AG20443 (cell line): ENCODE measurements around the gene IFITM10.
A peak's percentile ranks its signal among the peaks of the same experiment; 100 is the strongest.

Source experiments
- DNase-seq: peaks from one replicate; pipeline ENCODE4 v3.0.0; 2012; ENCODE audit warnings: low spot score, mixed read lengths

The IFITM10 gene

DNA sequence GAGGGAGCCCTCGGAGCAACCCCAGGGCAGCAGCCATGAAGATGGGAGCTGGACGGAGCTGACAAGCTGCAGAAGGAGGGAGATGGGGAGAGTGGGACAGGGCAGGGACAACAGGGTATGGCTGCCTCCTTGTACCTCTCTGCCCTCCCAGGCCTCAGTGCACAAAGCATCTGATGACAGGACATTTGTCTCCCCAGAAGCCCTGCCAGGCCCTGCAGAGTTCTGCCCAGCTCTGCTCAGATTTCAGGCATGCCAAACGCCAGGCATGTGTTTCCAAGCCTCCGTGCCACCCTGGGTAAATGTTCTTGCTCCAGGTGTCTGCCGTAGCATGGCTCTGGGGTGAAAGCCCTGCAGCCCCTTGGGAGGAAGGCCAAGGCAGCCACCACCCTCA, 1.1 kb upstream of the IFITM10 start:
- DNase-seq, result no peak

DNA sequence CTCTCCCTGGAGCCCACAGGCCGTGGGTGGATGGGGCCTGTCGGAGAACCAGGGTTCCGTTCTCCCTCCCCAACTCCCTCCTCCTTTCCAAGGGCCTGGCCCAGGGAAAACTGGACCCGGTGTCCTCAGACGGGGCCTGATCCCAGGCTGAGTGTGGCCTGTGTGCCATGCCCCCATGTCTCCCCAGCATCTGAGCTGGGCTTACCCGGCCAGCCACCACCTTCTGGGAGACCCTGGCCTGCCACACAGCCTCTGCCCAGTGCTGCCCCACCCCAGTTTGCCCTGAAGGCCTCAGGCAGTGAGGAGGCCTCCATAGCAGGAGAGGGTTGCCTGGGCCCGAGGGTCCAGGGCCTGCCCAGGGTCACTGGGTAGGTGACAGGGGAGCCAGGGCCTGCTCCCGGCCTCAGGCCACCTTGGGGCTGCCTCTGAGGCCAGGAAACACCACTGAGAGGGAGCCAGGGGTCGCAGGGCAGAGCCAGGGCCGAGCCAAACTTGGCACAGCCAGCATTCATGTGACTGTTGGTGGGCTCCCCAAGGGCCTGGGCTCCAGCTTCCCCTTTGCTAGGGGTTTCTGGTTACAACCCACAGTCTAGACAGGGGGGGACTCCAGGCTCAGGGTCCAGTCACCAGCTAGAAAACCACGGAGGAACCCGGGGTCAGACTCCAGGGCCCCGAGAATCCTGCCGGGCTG, 590 bp upstream of the IFITM10 start:
- no peak for DNase-seq

DNA sequence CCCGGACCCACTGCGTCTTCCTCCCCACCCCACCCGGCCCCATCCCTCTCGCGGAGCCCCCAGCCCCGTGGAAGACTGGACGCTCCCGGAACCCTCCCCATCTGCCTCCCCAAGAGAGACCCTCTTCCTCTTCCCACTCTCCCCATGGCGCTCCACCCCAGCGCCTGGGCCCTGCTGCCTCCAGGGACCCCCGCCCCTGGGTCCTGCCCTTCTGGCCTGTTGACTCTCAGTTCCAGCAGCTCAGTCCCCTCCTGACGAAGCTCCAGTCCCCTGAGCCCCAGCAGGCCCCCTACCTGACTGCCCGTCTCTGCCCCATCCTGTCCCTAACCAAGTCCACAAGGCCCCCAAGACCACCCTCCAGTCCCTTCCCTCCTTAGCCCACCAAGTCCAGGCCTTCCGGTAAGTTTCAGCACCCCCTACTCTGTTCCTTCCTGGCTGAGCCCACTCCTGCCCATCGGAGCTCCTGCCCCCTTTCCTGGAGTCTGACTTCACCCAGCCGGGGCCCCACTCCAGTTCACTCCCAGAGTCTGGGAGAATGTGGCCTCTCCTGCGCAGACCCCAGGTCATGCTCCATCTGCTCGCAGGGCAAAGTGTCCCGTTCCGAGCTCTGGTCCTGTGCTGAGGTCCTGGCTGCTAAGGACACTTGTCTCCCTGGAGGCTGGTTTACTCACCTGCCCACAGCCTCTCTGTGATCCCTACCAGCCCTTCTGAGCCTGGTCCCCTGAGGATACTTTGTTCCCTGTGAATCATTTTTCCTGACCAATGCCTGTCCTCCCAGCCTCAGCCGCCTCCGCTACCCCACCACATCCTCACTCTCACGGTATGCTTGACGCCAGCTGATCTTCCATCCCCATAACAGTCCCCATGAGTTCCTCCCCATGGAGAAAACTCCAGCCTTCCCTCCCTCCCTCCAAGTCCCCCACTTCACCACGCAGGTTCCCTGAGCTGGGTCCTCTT, 722 bp downstream of the IFITM10 start:
- peak; percentile 92 for DNase-seq

DNA sequence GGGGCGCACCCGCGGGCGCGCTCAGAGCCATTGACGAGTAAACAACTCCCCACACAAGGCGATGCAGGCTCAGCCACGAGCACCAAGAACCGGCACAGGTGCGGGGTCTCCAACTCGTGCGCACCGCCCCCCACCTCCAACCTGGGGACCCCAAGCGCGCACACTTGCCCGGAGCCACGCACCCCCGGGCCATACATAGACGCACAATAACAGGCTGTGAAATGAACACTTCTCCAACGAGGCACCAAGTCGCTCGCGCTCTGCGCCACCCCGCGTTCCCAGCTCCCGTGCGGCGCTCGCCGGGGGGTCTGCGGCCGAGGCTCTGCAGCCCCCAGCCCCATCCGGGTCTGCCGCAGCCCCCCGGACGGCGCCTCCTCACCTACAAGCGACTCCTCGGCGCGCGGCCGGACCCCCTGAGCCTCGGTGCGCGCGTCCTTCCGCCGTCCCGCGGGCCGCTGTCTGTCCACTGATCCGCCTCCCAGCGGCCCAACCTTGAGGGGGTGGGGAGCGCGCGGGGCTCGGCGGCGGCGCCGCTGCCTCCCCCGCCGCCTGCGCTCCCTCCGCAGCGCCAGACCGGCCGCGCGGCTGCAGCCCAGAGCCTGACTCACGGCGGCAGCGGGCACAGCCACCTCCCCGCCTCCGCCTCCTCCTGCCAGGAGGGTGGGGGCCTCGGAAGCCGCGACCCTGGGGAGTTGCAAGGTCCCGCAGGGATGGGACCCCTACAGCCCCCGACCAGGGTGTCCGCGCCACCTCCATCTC, 1.6 kb downstream of the IFITM10 start:
- DNase-seq, result peak; percentile 82

DNA sequence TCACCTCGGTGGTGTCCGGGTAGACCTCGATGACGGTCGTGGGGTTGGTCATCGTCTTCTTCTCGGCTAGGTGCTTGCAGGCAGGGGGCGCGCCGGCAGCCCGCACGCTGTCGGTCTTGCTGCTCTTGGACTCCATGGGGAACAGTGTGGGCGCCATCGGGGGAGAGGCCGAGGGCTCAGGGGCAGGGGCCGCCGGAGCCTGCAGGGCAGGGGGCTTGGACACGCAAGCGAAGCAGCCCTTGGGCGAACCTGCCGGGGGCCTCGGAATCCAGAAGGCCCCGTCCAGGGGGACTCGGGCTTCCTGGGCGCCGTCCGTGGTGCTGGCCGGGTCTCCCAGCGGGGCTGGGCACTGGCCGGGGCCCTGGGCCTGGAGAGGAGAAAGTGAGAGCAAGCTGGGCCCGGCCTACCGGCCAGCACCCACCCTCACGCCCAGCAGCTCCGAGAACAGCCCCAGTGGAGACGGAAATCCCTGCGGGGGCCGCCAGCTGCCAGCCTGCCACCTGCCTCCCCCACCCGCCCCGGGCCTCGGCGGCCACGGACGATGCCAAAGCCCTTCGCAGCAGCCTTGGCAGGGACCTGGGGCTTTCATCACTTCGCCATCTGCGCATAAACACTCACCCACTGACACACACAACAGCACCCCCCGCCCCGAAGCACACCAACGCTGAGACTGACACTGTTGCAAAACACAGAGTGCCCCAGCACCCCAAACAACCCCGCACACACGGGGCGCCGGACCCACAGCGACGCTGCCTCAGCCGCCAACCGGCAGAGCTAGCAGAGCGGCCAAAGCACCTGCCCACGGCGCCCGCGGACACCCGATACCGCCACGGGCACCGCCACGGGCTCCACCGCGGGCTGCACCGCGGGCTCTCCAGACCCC, 2.4 kb downstream of the IFITM10 start:
- DNase-seq, result no peak

DNA sequence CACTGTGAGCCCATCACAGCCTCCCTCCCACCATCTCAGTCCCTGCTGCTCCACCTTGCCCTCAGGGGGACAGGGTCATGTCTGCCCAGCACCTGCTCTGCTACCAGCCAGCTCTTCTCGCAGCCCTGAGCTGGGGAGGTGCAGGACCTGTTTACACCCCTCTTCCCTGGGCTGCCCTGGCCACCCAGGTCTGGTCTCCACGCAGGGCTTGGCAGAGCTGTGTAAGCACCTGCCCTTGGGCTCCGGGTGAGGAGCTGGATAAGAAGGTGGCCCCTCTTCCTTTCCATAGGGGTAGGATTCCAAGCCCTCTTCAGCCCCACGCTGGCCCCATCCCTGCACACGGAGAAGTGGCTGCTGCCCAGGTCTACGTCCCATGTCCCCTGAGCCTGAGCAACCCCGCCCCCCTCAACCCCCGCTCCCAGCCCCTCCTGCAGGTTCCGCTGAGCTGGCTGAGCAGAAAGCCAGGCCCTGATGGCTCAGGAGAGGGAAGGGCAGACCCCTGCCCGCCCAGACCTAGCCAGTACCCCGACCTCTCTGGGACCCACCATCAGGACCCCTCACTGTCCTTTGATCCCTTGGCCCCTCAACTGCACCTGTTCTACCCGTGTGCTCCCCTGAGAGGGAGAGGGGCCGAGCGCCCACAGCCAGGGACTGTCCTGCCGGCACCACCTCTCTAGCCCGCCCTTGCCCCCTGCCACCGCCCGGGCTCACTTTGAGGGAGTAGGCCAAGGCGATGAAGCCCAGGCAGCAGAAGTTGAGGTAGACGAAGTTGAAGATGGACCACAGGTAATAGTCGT, 3.2 kb downstream of the IFITM10 start:
- DNase-seq, result no peak

DNA sequence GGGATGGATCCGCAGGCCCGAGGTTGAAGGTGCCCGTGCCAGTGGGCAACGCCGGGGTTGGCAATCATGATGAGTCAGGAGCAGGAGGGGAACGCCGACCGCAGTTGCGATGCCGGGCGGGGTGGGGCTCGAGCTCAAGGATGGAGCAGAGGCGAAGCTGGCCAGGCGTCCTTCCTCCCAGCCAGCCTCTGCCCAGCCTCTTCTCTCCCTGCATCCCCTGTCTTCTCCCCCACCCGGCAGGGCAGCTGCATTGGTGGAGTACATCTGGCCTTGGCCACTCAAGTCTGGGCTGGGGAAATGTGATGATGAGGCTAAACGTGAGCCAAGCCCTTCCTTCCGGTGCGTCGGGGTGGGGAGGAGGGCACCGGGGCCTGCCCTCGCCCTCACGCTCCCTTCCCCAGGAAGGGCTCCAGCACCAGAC, 3.9 kb downstream of the IFITM10 start:
- DNase-seq, result no peak

DNA sequence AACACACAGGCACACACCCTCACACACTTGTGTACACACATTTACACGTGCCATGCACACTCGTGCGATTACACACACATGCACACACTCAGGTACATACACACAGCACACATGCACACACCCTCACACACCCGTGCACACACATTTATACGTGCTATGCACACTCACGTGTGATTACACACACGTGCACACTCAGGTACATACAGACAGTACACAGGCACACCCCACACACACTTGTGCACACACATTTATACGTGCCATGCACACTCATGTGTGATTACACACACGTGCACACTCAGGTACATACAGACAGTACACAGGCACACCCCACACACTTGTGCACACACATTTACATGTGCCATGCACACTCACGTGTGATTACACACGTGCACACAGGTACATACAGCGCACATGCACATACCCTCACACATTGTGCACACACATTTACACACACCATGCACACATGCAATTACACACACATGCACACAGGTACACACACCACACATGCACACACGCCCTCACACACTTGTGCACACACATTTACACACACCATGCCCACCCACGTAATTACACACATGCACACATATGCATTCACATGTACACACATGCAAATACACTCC, 4.6 kb downstream of the IFITM10 start:
- no peak for DNase-seq

DNA sequence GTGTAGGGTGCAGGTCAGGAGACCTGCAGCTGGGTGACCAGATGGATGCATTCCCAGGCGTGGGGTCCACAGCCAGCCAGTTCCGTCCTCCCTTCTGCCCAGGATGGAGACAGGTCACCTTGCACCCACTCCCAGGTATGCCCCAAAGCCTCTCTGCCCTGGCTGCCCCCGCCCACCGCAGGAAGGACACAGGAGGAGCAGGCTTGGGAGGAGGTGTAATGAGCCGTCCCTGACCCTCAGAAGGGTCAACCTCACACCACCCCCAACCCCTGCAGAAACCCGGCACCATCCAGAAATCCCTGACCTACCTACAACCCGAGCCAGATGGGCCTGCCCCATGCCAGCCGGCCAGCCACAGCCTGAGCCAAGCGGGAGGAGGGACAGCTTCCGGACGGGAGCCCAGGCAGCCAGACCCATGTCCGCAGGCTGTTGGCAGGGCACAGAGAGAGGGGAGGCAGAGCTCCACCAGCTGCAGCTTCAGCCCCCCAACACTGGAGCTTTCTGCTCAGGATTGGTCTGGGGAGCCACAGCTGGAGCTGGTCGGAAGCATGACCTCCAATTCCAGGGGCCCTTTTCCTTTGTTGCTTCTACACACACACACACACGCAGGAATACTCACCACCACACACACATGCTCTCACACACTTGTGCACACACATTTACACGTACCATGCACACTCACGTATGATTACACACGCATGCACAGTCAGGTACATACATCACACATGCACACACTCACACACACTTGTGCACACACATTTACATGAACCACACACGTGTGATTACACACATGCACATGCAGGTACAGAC, 5.3 kb downstream of the IFITM10 start:
- DNase-seq, result no peak

DNA sequence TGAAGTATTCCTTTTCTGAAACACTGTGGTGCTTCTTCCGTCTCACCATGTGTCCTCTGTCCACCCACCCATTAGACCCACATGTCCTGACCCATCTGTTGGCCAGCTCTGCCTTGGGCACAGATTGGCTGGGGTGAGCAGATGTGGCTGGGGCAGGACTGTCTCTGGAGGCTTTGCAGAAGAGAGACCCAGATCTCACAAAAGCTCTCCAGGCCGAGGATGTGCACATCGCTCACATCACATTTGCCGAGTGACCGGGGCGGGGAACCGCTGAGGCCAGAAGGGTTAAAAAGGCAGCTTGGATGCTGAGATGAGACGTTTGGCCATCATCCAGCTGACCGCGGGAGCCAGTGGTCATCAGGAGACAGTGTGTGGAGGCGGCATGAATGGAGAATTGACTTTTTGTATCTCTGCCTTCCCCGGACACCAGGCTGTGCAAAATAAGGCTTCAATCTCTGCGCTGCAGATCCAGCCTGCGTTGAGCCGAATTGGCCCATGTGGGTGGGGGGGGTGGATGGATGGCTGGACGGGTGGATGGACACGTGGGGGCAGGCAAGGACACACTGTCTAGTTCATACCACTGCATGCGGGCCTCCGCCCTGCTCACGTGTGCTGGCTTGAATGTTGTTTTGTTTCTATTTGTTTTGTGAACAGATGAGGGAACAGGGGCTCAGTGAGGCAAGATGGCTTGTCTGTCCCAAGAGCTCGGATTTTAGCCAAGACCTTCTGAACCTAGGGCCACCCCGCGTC, 6.1 kb downstream of the IFITM10 start:
- peak; percentile 61 for DNase-seq

DNA sequence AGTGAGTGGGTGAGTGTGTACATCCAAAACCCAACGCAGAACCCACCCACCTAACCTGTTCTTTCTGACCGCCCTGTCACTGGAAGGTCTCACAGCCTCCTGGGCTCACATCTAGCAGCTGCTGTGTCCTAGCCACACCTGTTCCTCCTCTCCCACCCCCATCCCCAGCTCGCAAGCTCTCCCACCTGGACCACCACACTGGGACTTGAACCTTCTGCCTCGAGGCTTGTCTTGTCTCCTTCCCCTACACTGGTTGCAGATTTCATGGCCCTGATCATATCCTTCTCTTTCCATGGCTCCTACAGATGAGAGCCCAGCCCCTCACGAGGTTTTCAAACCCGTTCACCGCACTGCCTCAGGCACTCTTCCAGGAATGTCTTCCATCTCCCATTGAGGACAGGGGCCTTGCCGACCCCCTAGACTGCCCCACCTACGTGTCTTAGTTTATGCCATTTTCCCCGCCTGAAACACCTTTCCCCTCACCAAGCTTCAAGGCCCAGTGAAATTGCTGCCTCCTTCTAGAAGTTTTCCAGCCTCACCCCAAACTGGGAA, 6.7 kb downstream of the IFITM10 start:
- DNase-seq, result no peak

DNA sequence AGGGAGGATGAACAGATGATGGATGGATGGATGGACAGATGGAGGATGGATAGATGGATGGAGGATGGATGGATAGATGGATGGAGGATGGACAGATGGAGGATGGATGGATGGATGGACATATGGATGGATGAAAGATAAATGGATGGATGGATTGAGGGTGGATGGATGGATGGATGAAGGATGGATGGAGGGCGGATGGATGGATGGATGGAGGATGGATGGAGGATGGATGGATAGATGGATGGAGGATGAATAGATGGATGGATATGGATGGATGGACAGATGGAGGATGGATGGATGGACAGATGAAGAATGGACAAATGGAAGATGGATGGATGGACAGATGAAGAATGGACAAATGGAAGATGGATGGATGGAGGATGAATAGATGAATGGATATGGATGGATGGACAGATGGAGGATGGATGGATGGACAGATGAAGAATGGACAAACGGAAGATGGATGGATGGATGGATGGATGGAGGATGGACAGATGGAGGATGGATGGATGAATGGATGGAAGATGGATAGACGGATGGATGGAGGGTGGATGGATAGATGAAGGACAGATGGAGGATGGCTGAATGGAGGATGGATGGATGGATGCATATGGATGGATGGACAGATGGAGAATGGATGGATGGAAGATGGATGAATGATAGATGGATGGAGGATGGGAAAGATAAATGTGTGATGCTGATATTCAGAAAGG, 7.4 kb downstream of the IFITM10 start:
- DNase-seq, result no peak

DNA sequence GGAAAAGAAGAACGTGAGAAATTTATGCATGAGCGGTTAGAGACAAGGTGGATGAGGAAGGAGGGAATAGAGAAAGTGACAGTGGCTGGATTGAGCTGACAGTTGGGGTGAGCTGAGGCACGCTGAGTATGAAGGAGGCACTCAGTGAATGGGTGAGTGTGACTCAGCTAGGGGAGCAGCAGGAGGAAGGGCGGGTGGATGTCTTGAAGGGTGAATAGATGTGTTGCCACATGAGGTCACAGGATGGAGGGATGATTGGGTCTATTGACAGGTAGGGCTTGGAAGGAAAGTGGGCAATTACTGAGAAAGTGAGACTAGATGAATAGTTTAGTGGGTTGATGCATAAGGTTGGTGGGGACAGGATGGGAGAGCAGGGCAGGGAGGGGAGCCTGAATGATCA, 8.0 kb downstream of the IFITM10 start:
- no peak for DNase-seq

DNA sequence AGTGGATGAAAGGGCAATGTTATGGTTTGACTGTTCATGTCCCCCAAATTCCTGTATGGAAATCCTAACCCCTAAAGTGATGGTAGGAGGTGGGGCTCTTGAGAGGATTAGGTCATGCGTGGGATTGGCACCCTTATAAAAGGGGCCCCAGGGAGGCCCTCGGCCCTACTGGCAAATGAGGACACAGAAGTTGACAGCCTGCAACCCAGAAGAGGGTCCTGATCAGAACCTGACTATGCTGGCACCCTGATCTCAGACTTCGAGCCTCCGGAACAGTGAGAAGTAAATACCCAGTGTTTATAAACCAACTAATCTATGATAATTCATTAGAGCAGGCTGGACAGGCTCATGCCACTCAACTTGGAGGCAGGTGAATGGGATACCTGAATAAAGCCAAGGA, 8.7 kb downstream of the IFITM10 start:
- DNase-seq, result no peak

DNA sequence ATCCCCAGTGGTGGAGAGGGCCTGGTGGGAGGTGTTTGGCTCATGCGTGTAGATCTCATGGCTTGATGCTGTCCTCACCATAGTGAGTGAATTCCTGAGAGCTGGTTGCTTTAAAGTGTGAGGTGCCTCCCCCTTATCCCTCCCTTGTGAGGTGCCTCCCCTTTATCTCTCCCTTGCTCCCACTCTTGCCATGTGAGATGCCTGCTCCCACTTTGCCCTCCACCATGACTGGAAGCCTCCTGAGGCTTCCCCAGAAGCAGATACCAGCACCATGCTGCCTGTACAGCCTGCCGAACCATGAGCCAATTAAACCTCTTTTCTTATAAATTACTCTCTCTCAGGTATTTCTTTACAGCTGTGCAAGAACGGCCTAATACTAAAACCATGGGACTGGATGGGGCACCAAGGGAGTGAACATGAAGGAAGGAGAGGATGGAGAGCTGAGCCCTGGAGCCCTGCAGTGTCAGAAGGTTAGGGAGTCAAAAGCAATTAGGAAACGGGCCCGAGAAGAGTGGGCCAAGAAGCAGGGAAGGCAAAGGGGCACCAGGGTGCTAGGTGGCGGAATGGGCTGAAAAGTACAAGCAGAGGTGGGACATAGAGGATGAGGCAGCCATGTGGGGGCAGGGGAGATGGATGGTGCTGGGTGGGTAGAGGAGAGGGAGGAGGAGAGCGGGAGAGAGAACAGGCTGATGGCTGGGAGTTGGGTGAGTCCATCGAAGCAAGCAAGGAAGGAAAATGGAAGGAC, 9.4 kb downstream of the IFITM10 start:
- DNase-seq, result no peak

DNA sequence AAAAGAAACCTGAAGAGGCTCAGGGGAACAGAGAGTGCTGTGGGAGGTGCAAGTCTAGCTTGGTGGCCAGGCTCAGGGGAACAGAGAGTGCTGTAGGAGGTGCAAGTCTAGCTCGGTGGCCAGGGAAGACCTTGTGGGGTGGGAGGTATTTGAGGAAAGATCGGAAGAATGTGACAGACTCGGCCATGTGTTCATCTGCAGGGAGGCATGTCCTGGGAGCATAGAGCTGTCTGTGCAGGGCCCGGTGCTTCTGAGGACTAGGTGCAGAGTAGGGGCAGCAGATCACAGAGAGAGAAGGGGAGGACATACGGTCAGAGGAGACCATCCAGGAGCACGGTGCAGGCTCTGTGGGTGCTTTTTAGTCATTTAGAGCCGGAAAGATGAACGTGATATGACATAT, 10.8 kb downstream of the IFITM10 start:
- DNase-seq, result no peak

DNA sequence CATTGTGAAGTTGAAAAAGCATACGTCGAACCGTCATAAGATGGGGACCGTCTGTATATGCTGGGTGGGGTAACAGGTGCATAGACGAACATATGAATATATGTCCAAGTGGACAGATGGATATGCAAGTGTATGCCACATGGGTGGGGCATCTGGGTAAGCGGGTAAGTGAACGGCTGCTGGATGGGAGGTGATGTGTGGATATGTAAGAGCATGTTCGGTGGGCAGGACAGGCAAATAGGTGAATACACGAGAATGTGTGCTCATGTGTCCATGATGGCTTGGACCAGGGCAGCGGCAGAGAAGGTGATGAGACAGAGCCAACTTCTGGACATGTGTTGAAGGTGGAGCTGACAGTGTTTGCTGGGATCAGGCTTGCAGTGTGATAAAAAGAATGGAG, 12.0 kb downstream of the IFITM10 start:
- no peak for DNase-seq
